ENCODE measurements around the gene ST8SIA2. TPM values are rescaled to one million over a fixed set of nuclear protein-coding genes. Genes with fewer than 3 reads are reported as not detected.
"Not testable (repeated sequence)": the region's sequence is repeated elsewhere in the genome, so short reads cannot be mapped to it uniquely, and the experiment has no call there.

The ST8SIA2 gene
- total RNA-seq, 1 donor: 0.27 TPM

DNA sequence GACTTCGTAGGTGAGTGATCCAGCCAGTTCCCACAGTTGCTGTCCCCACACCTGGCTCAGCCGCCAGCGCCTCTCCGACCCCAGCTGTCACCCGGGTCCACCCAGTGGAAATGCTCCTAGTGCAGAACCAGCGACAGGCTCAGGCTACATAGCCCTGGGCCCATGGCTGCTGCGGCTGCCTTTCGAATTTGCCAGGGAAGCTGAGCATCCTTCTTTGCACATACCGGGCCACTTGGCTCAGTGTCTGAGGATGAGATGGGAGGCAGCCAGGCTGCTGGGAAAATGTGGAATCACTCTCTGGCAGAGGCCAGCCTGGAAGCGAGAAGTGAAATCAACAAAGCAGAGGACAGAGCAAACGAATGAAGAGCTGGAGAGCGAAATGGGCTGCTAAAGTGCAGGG lies 80.1 kb downstream of the ST8SIA2 start:
- no peak for DNase-seq (ENCODE audit: low read depth in 2 of 3, low spot score in 2 of 3)

DNA sequence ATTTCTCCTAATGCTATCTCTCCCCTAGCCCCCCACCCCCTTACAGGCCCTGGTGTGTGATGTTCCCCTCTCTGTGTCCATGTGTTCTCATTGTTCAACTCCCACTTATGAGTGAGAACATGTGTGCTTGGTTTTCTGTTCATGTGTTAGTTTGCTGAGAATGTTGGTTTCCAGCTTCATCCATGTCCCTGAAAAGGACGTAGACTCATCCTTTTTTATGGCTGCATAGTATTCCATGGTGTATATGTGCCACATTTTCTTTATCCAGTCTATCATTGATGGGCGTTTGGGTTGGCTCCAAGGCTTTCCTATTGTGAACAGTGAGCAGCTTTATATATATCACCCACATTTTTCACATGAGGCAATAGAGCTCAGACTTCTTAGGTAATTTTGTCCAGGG lies 86.0 kb downstream of the ST8SIA2 start:
- not testable (repeated sequence) for DNase-seq (ENCODE audit: low read depth in 2 of 3, low spot score in 2 of 3)

DNA sequence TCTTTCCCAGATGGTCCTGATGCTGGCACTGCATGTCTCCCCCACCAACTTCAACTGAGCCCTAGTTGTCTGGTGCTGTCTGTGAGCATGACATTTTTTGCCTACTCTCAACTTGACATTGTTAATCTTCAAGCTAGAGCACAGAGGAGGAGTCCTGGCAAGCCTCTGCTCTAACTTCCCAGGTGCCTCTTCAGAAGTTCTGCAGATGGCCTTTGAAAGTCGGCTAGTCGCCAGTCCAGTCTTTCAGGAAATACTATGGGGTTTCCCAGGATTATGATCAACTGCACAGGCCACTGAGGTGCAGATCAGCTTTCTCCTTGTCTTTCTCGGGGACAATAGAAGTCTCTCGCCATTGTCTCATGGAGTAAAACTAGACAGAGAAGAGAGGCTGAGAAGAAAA lies 86.7 kb downstream of the ST8SIA2 start:
- no peak for DNase-seq (ENCODE audit: low read depth in 2 of 3, low spot score in 2 of 3)

DNA sequence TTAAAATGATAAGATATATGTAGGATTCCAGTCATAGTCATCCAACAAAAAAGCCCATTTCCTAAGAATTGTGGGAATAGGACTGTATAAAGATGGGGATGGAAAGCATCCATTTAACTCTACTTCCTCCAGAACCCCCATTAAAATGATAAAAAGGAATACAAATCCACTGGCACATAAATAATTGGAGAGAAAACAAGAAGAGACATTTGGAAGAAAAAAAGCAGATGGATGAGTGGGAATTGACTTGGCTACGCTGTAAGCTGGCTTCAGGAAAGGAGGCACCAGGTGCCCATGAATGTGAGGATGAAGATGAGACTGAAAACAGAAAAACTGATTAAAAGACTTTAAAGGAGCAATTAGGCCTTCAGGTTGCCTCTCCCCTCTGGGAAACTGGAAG lies 91.8 kb downstream of the ST8SIA2 start:
- DNase-seq (ENCODE audit: low read depth in 2 of 3, low spot score in 2 of 3): no peak

DNA sequence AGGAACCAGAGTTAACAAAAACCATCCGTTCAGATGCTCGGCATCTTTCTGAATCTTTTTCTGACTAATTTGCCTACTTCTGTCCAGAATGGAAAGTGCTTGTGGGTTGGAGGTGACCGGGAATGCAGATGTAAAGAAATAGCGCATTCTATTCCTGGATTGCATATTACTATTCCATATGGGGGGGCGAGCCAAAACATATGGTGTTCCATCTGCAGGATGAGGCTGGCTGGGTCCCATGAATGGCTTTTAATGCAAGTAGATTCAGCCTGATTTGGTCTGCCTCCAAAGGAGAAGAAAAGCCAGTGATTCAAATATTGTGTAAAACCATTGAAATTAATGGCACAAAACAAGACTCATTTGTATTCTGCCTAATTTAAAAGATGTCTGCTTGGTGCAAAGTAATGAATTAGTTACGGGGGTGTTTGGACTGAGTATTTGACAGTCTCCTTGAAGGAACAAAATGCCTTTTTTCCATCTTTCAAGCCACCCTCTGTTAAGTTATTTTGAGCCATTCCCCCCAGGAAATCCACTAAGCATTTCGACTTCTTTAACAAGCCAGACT lies 99.0 kb downstream of the ST8SIA2 start:
- DNase-seq (ENCODE audit: low read depth in 2 of 3, low spot score in 2 of 3): no peak

DNA sequence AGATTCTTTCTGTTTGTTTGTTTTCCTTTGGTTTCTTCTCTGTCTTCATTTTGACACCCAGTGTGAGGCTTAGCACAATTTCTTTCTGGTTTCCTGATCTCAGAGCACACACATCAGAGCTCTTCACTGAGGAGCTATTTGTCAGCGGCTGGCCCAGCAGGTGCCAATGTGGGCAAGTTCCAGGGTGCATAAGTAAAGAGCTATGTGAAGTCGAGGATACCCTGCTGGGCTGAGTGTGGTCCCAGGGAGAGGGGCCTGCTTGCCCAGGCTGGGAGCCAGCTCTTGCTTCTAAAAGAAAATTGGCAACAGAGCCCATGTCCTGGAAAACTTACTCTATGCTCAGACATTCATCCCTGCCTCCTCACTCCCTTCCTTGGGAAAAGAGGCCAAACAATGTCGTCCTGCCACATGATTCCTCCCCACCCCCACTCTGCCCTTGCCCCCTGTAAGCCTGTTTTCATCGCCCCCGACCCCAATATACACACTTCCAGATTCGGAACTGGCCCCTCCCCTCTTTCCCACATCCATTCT lies 101.2 kb downstream of the ST8SIA2 start:
- no peak for DNase-seq (ENCODE audit: low read depth in 2 of 3, low spot score in 2 of 3)

DNA sequence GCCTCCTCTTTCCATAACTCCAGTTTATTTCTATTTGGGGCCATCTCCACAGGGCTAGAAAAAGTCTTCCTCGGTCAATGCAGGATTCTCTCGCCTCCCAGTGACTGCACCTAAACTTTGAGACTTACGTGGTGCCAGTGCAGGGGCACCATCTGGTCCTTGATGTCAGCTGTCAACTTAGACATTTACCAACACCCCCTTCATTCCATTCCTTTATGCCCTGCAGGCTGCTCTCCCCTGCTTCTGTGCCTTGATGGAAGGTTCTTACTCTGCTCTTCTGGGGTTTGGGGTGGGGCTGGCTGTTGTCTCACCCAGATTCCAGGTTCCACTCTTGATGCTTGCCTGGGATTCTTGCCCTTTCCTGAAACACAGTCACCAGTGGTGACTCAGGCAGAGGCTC lies 101.8 kb downstream of the ST8SIA2 start:
- no peak for DNase-seq (ENCODE audit: low read depth in 2 of 3, low spot score in 2 of 3)

DNA sequence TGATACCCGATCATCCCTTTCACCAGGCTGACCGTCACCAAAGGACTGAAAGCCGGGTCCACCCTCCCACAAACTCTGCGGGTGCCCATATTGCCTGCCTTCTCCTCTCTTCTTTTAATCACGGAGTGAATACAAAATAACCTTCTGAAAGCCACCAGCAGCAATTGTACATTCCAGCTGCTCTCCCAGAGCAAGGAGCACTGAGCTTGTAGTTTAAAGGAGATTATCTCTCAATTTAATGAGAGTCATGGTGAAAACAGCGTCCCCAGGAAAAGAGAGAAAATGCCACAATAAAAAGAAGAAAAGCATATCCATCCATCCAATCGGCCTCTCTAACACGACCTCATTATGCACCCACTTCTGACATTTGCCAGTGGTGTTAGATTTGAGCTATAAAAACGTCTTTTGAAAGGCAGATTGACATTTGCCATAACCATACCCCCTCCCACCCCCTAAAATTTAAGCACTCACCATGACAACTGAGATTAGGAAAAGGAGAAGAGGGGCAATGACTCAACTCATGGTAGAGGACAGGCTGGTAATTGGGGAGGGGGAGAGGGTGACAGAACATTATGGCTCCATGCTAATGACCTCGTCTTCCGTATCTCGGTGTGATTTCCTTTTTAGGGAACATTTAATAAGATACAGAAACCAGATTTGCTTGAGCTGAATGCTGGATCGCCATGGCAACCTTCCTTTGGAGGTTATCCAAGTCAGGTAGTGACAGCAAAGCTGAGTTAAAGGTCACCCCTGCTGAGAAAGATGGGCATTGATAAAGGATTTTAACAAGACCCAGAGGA lies 106.2 kb downstream of the ST8SIA2 start:
- DNase-seq (ENCODE audit: low read depth in 2 of 3, low spot score in 2 of 3): no peak

DNA sequence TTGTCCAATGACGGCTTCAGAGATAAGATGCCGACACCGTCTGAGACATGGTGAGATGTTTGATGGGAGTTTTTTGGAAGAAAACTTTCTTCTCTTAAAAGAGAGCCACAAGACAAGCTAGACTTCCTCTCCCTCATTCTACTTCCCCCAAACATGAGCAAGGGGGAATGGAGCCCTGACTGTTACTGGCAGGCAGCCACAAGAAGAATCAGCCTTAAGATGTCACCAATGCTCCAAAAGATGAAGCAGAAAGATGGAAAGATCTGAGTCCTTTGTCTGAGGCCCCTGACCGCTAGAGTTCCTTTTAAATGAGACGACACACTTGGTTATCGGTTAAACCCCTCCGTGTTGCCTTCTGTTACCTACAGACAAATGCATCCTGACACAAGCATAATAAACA lies 108.7 kb downstream of the ST8SIA2 start:
- peak in 2 of 3 donors; percentile 9 to 51 for DNase-seq (ENCODE audit: low read depth in 2 of 3, low spot score in 2 of 3)

DNA sequence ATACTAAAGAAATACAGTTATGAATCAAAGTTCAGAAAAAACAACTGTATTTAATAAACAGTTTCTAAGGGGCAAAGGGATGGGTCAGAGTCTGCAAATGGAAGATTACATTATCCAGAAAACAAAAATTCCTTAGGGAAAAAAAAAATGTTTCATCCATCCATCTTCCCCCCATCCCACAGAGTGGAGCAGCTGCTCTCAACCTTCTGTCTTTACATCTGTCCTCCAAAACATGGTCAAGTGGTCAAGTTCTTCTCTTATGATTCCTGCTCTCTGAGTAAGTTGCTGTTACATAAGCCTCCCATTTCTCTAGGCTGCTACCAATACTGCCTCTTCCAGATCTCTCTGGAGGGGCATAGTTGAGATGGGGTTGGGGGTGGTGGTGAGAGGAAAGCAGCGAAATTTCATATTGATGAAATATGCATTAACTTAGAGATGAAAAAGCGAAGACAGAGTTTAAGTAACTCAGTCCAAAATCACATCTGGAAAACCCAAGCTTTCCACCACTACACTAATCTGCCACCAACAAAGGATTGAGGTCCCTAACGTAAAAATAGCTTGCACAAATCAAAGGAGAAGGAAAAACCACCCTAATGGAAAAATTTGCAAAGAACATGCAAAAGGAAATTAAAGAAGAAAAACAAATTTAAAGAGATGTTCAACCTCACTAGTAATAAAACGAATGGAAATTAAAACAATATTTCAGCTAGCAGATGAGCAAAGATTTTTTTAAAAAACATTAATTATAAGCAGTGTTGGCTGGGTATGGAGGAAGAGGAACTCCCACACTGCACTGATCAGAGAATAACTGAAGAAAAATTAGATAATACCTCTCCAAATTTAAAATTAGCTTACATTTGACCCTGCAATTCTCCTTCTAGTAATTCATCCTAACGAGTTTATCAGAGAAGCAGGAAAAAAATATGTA lies 109.5 kb downstream of the ST8SIA2 start:
- no peak for DNase-seq (ENCODE audit: low read depth in 2 of 3, low spot score in 2 of 3)

DNA sequence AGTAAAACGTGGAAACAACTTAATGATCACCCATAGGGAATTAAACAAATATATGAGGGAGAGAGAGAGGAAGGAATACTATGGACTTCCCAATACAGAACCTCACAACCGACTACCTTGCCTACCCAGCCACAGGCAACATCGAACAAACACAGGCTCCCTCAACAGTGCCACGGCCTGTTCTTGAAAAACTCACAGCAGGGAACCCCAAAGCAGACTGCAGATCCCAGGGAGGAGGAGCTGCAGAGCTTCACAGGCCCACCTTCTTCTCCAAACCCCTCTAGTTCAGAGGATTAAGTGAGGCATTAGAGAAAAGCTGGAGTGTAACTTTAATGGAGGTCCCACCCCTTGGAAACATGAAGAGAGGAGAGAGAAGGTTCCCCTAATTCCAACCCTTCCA lies 110.2 kb downstream of the ST8SIA2 start:
- no peak for DNase-seq (ENCODE audit: low read depth in 2 of 3, low spot score in 2 of 3)

DNA sequence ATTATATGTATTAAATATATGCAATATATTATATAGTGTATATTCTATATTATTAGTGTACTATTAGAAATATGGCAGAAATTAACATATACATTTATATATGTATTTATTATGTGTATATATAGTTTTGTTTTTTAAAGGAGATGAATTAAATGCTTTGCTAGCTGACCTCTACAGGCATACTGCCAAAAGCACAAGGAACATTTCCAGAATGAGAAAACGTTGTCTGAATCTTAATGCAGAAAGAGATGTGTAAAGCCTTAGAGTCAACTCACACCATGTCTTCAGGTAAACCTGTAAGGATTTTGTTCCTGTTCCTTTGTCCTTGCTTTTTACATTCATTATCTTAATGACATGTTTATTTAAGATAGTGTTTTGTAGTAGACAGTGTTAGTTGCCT lies 111.9 kb downstream of the ST8SIA2 start:
- DNase-seq (ENCODE audit: low read depth in 2 of 3, low spot score in 2 of 3): no peak

DNA sequence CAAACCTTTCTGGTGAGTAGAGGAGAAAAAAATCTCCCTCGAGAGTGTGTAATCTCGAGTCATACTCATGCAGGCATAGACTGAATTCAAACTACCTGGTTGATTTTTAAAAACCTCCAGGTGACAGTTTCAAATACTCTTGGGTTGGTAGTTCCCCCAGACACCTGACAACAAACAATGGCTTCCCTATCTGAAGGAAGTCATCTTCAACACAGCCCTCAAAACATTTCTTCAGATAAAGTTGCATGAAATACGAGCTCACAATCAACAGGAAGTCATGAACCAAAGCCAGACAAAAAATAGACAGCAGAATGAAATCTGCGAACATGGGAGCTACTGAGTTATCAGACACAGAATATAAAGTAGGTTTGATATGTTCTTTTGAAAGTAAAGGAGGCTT lies 112.8 kb downstream of the ST8SIA2 start:
- no peak for DNase-seq (ENCODE audit: low read depth in 2 of 3, low spot score in 2 of 3)

DNA sequence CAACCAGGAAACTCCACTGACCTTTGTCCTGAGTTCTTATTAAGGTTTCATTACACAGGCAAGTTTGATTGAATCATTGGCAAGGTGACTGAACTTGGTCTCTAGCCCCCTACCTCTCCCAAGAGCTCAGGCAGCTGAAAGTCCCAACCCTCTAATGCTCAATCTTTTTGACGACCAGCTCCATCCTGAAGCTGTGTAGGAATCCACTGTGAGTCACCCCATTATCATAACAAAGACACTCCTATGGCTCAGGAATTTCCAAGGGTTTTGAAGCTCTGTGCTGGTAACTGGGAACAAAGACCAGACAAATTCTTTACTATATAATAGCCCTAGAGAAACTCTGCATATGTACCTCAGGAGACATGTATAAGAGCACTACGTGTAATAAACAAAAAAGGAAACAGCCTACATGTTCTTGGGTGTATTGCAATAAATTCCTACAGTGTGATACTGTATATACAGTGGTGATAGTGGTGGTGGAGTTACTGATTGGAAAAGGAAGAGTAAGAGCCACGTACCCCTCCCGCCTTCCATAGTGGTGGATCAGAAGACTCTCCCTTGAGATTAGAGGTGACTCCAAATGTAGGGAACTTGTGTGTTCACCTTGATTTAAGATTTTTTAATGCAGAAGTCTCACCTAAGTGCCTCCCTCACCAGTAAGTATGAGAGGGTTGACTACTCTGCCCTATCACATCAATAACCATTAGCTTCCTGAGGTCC lies 116.6 kb downstream of the ST8SIA2 start:
- DNase-seq (ENCODE audit: low read depth in 2 of 3, low spot score in 2 of 3): no peak

Small RNAs within 50 kb of the gene (small RNA-seq; reads per million reads assigned to genes)
- gene RF01233: not detected
